ENCODE results near the gene TOB1. TPM values are rescaled to one million over a fixed set of nuclear protein-coding genes. Genes with fewer than 3 reads are reported as not detected.

The TOB1 gene
- total RNA-seq, 1 experiment from 2014 or later = 86.0 TPM

DNA sequence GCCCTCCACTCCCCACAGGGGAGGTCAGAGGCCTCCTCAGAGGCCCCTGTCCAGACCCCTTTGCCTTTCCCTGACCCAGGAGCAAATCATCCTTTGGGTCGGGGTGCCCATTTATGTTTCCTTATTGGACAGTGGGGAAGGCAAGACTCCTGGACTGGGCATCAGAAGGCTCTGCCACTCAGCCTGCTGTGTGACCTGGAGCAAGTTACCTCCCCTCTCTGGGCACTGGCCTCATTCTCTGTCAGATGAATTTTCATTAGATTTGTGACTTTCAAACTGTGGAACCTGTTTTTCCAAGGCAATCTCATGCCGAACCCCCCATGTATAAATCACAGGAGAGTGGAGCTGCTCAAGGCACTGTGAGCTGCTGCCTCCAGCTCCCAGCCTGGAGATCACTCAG is 47.0 kb upstream of the TOB1 start:
- no peaks in the 10 kb centered on the region for H3K27me3 ChIP-seq (ENCODE audit: insufficient read depth, low read length)
- no peak for TF ChIP-seq FOSL1 (IDR thresholded peaks at IDR 0.05; ENCODE audit: low read depth)
- no peak for TF ChIP-seq ZNF274 (IDR thresholded peaks at IDR 0.05; ENCODE audit: low read depth, low read length)
- TF ChIP-seq JUND (IDR thresholded peaks at IDR 0.05) = no peak
- no peak for TF ChIP-seq EGR1 (IDR thresholded peaks at IDR 0.05; ENCODE audit: low read depth)
- TF ChIP-seq, protein P1, sequence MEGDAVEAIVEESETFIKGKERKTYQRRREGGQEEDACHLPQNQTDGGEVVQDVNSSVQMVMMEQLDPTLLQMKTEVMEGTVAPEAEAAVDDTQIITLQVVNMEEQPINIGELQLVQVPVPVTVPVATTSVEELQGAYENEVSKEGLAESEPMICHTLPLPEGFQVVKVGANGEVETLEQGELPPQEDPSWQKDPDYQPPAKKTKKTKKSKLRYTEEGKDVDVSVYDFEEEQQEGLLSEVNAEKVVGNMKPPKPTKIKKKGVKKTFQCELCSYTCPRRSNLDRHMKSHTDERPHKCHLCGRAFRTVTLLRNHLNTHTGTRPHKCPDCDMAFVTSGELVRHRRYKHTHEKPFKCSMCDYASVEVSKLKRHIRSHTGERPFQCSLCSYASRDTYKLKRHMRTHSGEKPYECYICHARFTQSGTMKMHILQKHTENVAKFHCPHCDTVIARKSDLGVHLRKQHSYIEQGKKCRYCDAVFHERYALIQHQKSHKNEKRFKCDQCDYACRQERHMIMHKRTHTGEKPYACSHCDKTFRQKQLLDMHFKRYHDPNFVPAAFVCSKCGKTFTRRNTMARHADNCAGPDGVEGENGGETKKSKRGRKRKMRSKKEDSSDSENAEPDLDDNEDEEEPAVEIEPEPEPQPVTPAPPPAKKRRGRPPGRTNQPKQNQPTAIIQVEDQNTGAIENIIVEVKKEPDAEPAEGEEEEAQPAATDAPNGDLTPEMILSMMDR (IDR thresholded peaks at IDR 0.05 in 2 of 3, conservative IDR thresholded peaks at IDR 0.05 in 1 of 3; ENCODE audit: borderline replicate concordance in 1 of 3, insufficient read depth in 1 of 3, low read depth in 2 of 3, low read length in 2 of 3) = no peak
- TF ChIP-seq CEBPB (IDR thresholded peaks at IDR 0.05; ENCODE audit: low read depth) = no peak
- TF ChIP-seq, protein P2, sequence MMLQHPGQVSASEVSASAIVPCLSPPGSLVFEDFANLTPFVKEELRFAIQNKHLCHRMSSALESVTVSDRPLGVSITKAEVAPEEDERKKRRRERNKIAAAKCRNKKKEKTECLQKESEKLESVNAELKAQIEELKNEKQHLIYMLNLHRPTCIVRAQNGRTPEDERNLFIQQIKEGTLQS (IDR thresholded peaks at IDR 0.05) = no peak
- TF ChIP-seq SP1 (IDR thresholded peaks at IDR 0.05; ENCODE audit: low read depth) = no peak
- no peak for TF ChIP-seq SRF (IDR thresholded peaks at IDR 0.05; ENCODE audit: low read depth)
- TF ChIP-seq RAD21 (IDR thresholded peaks at IDR 0.05; ENCODE audit: low read depth) = no peak
- no peak for TF ChIP-seq SIN3A (IDR thresholded peaks at IDR 0.05; ENCODE audit: low read depth)
- TF ChIP-seq, protein P3, sequence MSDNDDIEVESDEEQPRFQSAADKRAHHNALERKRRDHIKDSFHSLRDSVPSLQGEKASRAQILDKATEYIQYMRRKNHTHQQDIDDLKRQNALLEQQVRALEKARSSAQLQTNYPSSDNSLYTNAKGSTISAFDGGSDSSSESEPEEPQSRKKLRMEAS (IDR thresholded peaks at IDR 0.05) = no peak
- no peak for TF ChIP-seq CBX3 (IDR thresholded peaks at IDR 0.05; ENCODE audit: low read depth)
- TF ChIP-seq ZFX (IDR thresholded peaks at IDR 0.05) = no peak
- TF ChIP-seq ELF1 (IDR thresholded peaks at IDR 0.05; ENCODE audit: borderline replicate concordance, low read depth) = no peak
- no peak for TF ChIP-seq POLR2A (IDR thresholded peaks at IDR 0.05; ENCODE audit: borderline replicate concordance, extremely low read depth, insufficient read depth, insufficient read length)
- ChIA-PET POLR2A (no interaction called here), RAD21 (ENCODE audit: low non-redundant PET in 1 of 2, low total read pairs in 2 of 2, uncharacterized antibody in 2 of 2, unreplicated experiment in 2 of 2) (no interaction called here), CTCF (no interaction called here)
- intact Hi-C loops (cut with micrococcal nuclease) = no loop called here
- ATAC-seq = no peak
- H3K4me2 ChIP-seq (ENCODE audit: low read length) = no peak overlapping the region
- H3K9ac ChIP-seq (ENCODE audit: low read length) = no peak overlapping the region
- no TSS peak for BruUV-seq (replicated peaks)
- H3K9me2 ChIP-seq (ENCODE audit: insufficient read depth) = no peaks in the 10 kb centered on the region
- H3K9me3 ChIP-seq (ENCODE audit: control insufficient read depth in 1 of 2, insufficient read depth in 1 of 2, low read depth in 1 of 2, low read length in 2 of 2) = no peaks in the 10 kb centered on the region
- no peak overlapping the region for H3K4me3 ChIP-seq (replicated peaks in 1 of 2; ENCODE audit: low read depth in 1 of 2, low read length in 2 of 2)
- H2AFZ ChIP-seq (ENCODE audit: low read depth, low read length, poor library complexity, severe bottlenecking) = no peak overlapping the region
- H3K4me1 ChIP-seq (ENCODE audit: control insufficient read depth in 1 of 2, insufficient read depth in 2 of 2, low read length in 2 of 2) = peaks cover 11 to 18% of the 10 kb centered on the region in 2 experiments; a peak in 2 of 4 replicates
- no peaks in the 10 kb centered on the region for H4K20me1 ChIP-seq (ENCODE audit: insufficient read depth)
- H3K27ac ChIP-seq (ENCODE audit: low read depth, low read length) = no peak overlapping the region
- DNase-seq (ENCODE audit: low read depth, low spot score) = no peak
- H3K36me3 ChIP-seq (ENCODE audit: control insufficient read depth in 1 of 2, insufficient read depth in 2 of 2, low read length in 2 of 2) = no peaks in the 10 kb centered on the region
- H3K79me2 ChIP-seq (ENCODE audit: insufficient read depth, low read length) = no peaks in the 10 kb centered on the region
